ENCODE measurements around the gene THSD4.

- TF ChIP-seq CTCF (IDR thresholded peaks at IDR 0.05; ENCODE audit: low read depth, low read length) (no peak), EZH2phosphoT487 (IDR thresholded peaks at IDR 0.05; ENCODE audit: low read depth) (no peak)
Observed at GRCh38 chr15:71187526-71187925, 72.3 kb downstream of the THSD4 start.

All from OCI-LY3 (cell line).